ENCODE results near the gene WDR91.

DNA sequence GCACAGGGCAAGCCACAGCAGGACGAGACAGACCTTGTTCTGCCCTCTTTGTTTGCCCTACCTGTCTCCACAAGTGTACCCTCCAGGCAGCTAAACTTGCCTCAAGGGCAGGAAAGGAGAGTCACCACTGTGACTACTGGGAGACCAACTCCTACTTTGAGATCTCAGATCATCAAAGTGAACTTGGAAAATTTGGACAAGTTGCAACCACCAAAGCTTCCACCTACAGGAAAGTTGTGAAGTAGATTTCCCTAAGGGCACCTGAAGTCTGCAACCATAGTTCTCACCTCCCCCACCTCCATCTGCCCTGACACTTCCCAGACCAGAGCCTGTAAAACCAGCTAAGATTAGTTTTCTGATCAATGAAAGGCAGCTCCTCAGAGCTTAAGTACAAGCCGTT, 2.5 kb upstream of the WDR91 start:
- TF ChIP-seq POLR2A (IDR thresholded peaks at IDR 0.05) (no peak), CTCF (IDR thresholded peaks at IDR 0.05) (no peak), EP300 (IDR thresholded peaks at IDR 0.05) (no peak)

Data from upper lobe of left lung (tissue), 4 donors.